Adrenal gland (tissue), 12 donors: ENCODE data around the gene AGK. TPM values are rescaled to one million over a fixed set of nuclear protein-coding genes. Genes with fewer than 3 reads are reported as not detected.

Experiments used
- DNase-seq, 7 donors: peaks; one replicate each; pipeline ENCODE4 v3.0.0-alpha.2; 2019 to 2020
- H3K27ac ChIP-seq, 5 donors: fragments of 200-600 bp; sonication (generic) in 4 of 5; 1 replicate in 3 of 5; 2 replicates in 2 of 5; pipeline versions ENCODE4 v1.5.1 to v1.8.0; 2016 to 2020; ENCODE audit warnings: mild to moderate bottlenecking in 1 of 5
- H3K27me3 ChIP-seq: fragments of 200-600 bp; 2 replicates; pipeline ENCODE4 v1.8.0; 2021
- H3K36me3 ChIP-seq, 2 donors: fragments of 200-600 bp; replicated peaks in 1 of 2; 1 replicate in 1 of 2; 2 replicates in 1 of 2; pipeline versions ENCODE4 v1.5.1 to v1.8.0; 2018 to 2022
- H3K4me1 ChIP-seq, 2 donors: fragments of 200-600 bp; replicated peaks in 1 of 2; 1 replicate in 1 of 2; 2 replicates in 1 of 2; pipeline versions ENCODE4 v1.5.1 to v1.8.0; 2018 to 2021
- H3K4me3 ChIP-seq, 4 donors: fragments of 200-600 bp; sonication (generic) in 3 of 4; one replicate each; pipeline ENCODE4 v1.5.1; 2016 to 2018
- H3K9me3 ChIP-seq, 3 donors: fragments of 200-600 bp; sonication (generic) in 1 of 3; replicated peaks in 1 of 3; 1 replicate in 2 of 3; 2 replicates in 1 of 3; pipeline versions ENCODE4 v1.5.1 to v1.8.0; 2016 to 2021
- CTCF ChIP-seq, 6 experiments: fragments of 450-650 bp in 4 of 6; fragments of 200-600 bp in 2 of 6; sonication (generic) in 1 of 6; IDR thresholded peaks; 1 replicate in 5 of 6; 2 replicates in 1 of 6; pipeline versions ENCODE4 v1.5.1 to v1.8.0; 2016 to 2021; ENCODE audit warnings: antibody characterized with exemption in 6 of 6, mild to moderate bottlenecking in 2 of 6, moderate library complexity in 1 of 6
- POLR2A ChIP-seq, 2 donors: fragments of 450-650 bp; IDR thresholded peaks; one replicate each; pipeline ENCODE4 v1.6.1; 2017; ENCODE audit warnings: antibody characterized with exemption in 2 of 2, mild to moderate bottlenecking in 2 of 2, moderate library complexity in 1 of 2
- WGBS, 4 donors: extraction: QIAGEN DNeasy Blood & Tissue Kit in 2 of 4; methylation state at CpG; one replicate each; pipeline versions ENCODE4 v1.1.5 to v1.1.7; 2013 to 2017; 5-methylcytosine and 5-hydroxymethylcytosine counted together
- intact Hi-C, 2 donors: fragments of 100-400 bp; cut with DNase I; formaldehyde crosslinking; loops; one replicate each; pipeline versions ENCODE4 v1.14.1 to v1.15.0; 2022 to 2023
- polyA plus RNA-seq, 3 donors: library from polyadenylated mRNA; stranded (reverse); fragments of 200-250 nt in 2 of 3; fragments of 350-450 nt in 1 of 3; fragmentation: Illumina TruSeq in 1 of 3; extraction: RNeasy Lipid Tissue Mini Kit (QIAGEN cat#74804) in 1 of 3; gene quantifications; one replicate each; pipeline ENCODE4 v1.2.3, GENCODE V29; 2013 to 2014
- total RNA-seq, 9 donors: library from RNA; depleted of rRNA in 4 of 9; stranded (reverse); fragments of >200 nt in 4 of 9; fragments of 120-200 nt in 1 of 9; fragmentation: NEBNext Ultra II Directional in 1 of 9; extraction: Animal tissue kit (Norgen Biotek cat#: 25700) in 1 of 9; gene quantifications; one replicate each; pipeline versions ENCODE4 v1.1.0 to v1.2.4, GENCODE V29; 2013 to 2023
- donor health status: healthy with polysubstance abuse.
- donor health status: Bipolar disorder and iron deficiency.
- donor health status: DM: yes; HTN: yes; CAD: no.
- donor health status: DM: no; HTN: no; CAD: no.
- donor health status: DM: no; HTN: no; CAD: no.
- donor health status: DM: yes; HTN: yes; CAD: no.

The AGK gene
- total and polyA plus RNA-seq, 12 donors: 11.1 to 89.9 (median 28.3) TPM

DNA sequence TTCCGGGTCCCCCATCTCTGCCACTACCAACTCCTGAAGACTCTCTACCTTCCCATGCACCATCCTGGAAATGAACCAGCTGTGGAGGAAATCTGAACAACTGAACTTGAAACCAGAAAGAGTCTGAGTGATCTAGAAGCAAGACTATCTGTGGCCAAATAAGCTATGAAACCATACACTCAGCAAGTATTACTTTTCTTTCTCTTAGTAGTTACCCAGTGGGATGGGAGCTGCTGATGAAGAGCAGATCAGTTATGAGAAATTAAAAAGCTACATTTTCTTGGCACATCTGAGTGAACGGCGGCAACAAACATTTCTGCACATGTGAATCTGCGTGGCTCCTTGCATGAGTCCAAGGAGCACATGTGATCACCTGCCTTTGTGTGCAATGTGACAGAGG is 31.6 kb upstream of the AGK start:
- DNase-seq: no peak
- Histone ChIP-seq H3K4me1 (no peaks in the 10 kb centered on the region), H3K4me3 (no peak overlapping the region), H3K27ac (no peak overlapping the region), H3K27me3 (no peaks in the 10 kb centered on the region), H3K9me3 (no peaks in the 10 kb centered on the region), H3K36me3 (no peaks in the 10 kb centered on the region)
- TF ChIP-seq POLR2A (IDR thresholded peaks at IDR 0.05) (no peak), CTCF (IDR thresholded peaks at IDR 0.05) (no peak)
- 87 to 93% (median 90%) methylated on average over 4 of the region's 4 CpGs for WGBS, 4 donors
- intact Hi-C loops: no loop called here

DNA sequence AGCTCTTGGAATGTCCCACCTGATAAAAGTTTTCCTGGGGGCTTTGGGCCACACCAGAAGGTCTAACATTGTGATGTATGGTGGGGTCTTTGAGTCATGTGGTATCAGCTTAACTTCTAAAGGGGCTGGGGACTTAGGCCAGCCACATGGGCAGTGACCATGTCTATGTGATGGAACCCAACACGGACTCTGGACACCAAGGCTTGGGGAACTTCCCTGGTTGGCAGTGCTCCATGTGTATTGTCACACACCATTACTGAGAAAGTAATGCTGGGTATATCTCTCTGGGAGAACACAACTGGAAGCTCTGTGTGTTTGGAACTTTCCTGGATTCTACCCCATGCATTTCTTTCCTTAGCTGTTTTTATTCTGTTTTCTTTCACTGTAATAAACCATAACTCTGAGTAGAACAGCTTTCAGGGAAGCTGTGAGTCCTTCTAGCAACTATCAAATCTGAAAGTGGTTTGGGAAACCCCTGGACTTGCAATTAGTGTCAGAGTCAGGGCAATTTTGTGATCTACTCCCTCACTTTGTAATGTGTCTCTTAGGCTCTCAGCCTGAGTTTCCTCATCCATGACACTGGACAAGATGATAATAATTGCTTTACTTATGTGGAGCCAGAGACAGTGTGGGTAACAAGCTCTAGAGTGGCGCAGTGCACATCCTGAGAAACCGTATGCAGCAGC is 28.4 kb upstream of the AGK start:
- H3K27ac ChIP-seq: no peak overlapping the region
- no peaks in the 10 kb centered on the region for H3K27me3 ChIP-seq
- TF ChIP-seq POLR2A (IDR thresholded peaks at IDR 0.05): no peak
- TF ChIP-seq CTCF (IDR thresholded peaks at IDR 0.05): no peak
- no peaks in the 10 kb centered on the region for H3K4me1 ChIP-seq
- no peaks in the 10 kb centered on the region for H3K36me3 ChIP-seq
- WGBS, 4 donors: 73 to 83% (median 79%) methylated on average over 3 of the region's 3 CpGs
- intact Hi-C loops: no loop called here
- H3K4me3 ChIP-seq: no peak overlapping the region
- no peak for DNase-seq
- H3K9me3 ChIP-seq: no peaks in the 10 kb centered on the region

DNA sequence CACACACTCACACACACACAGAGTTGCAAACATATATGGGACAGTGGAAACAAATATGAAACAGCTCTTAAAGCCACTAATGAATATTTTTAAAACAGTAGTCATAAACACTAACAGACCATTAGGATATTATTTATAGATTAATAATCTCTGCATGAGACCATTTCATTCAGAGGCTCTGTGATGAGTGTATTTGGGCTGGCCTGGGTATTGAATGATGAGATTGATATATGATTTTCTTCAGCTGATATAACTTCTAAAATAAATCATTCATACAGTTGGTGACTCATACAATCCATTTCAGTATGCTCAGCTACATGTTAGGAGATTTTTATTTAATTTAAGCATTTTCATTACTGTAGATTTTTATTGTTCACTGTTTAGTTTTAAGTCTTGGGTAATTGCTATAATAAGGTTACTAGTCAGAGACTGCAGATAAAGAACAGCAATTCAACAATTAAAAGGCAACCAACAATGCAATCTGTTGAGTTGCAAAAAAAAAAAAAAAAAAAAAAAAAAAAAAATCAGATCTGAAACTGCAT is 25.2 kb upstream of the AGK start:
- Histone ChIP-seq H3K36me3 (no peaks in the 10 kb centered on the region), H3K4me1 (no peaks in the 10 kb centered on the region), H3K4me3 (no peak overlapping the region), H3K27ac (no peak overlapping the region), H3K9me3 (no peaks in the 10 kb centered on the region), H3K27me3 (no peaks in the 10 kb centered on the region)
- intact Hi-C loops: no loop called here
- no peak for DNase-seq
- no peak for TF ChIP-seq CTCF (IDR thresholded peaks at IDR 0.05)
- no peak for TF ChIP-seq POLR2A (IDR thresholded peaks at IDR 0.05)

- 78 to 93% (median 86%) methylated on average over 4 of the region's 4 CpGs for WGBS, 4 donors
- no peak for TF ChIP-seq POLR2A (IDR thresholded peaks at IDR 0.05)
- TF ChIP-seq CTCF (IDR thresholded peaks at IDR 0.05): no peak
- DNase-seq: no peak
- no peaks in the 10 kb centered on the region for H3K9me3 ChIP-seq
- no peaks in the 10 kb centered on the region for H3K27me3 ChIP-seq
- no peak overlapping the region for H3K27ac ChIP-seq
- H3K4me3 ChIP-seq: no peak overlapping the region
- no peaks in the 10 kb centered on the region for H3K4me1 ChIP-seq
- H3K36me3 ChIP-seq: no peaks in the 10 kb centered on the region
- intact Hi-C loops: no loop called here
These were observed 24.1 kb upstream of the AGK start for GRCh38 chr7:141527076-141527475.
